Activated CD8-positive, alpha-beta T cell treated with anti-CD3 and anti-CD28 coated beads for 36 hours (primary cell): ENCODE data around the gene SYNJ1. TPM values are rescaled to one million over a fixed set of nuclear protein-coding genes. Genes with fewer than 3 reads are reported as not detected.

Source experiments
- ATAC-seq: fragments of 200-7000 bp; cut with Tn5 transposase; one replicate; pipeline ENCODE4 v1.10.0; 2021; ENCODE audit warnings: mild to moderate bottlenecking, moderate library complexity
- CTCF ChIA-PET: fragments of 350-600 bp; sonication (Branson Sonifier 250); formaldehyde crosslinking; loops from one replicate; lab custom pipeline; 2021; ENCODE audit warnings: antibody characterized with exemption; lab: Charles Lee
- POLR2A ChIA-PET: fragments of 350-600 bp; sonication (Branson Sonifier 250); formaldehyde crosslinking; loops from one replicate; lab custom pipeline; 2021; ENCODE audit warnings: antibody characterized with exemption; lab: Charles Lee
- DNase-seq: peaks from one replicate; pipeline ENCODE4 v3.0.0-alpha.2; 2020
- H3K27ac Mint-ChIP-seq: one replicate; pipeline ENCODE4 v1.8.0; 2021; ENCODE audit warnings: mild to moderate bottlenecking, mixed read lengths
- H3K27me3 Mint-ChIP-seq: one replicate; pipeline ENCODE4 v1.8.0; 2021; ENCODE audit warnings: mixed read lengths
- H3K36me3 Mint-ChIP-seq: one replicate; pipeline ENCODE4 v1.8.0; 2021; ENCODE audit warnings: low read depth, mixed read lengths
- H3K4me1 Mint-ChIP-seq: one replicate; pipeline ENCODE4 v1.8.0; 2021; ENCODE audit warnings: low read depth, mixed read lengths
- H3K4me3 Mint-ChIP-seq: one replicate; pipeline ENCODE4 v1.8.0; 2021; ENCODE audit warnings: mild to moderate bottlenecking, moderate library complexity, mixed read lengths
- H3K9me3 Mint-ChIP-seq: one replicate; pipeline ENCODE4 v1.8.0; 2021; ENCODE audit warnings: mixed read lengths
- CTCF ChIP-seq: fragments of 200-600 bp; IDR thresholded peaks from one replicate; pipeline ENCODE4 v1.8.0; 2022; ENCODE audit warnings: antibody characterized with exemption, mild to moderate bottlenecking
- intact Hi-C: fragments of 100-400 bp; cut with micrococcal nuclease; formaldehyde crosslinking; loops from one replicate; pipeline ENCODE4 v1.10.0; 2022
- total RNA-seq, 2 experiments: library from RNA; stranded (reverse); gene quantifications; one replicate each; pipeline ENCODE4 v1.2.3, GENCODE V29; 2021

SYNJ1 gene
- total RNA-seq, 2 experiments from 2014 or later = 8.7 to 10.9 TPM

- ChIA-PET POLR2A (interaction anchor here (0.6 to 3.6 kb wide), 15 partner anchors 9 to 631 kb away, joined by 3 to 51 read pairs (median 5); partner anchors contain the start of gene SYNJ1), CTCF (interaction anchor here (0.6 to 1.7 kb wide), 14 partner anchors 8 to 609 kb away, joined by 3 to 8 read pairs (median 4); partner anchors contain the start of gene SYNJ1)
- intact Hi-C loops = loop anchor here (5.0 kb wide), 1 partner anchor 44 kb away; the partner anchor contains the start of gene SYNJ1
- DNase-seq = peak; percentile 70
- no peaks in the 10 kb centered on the region for H3K9me3 Mint-ChIP-seq
- peak overlapping the region; percentile 94 for H3K27ac Mint-ChIP-seq
- H3K36me3 Mint-ChIP-seq = peaks cover 50% of the 10 kb centered on the region
- ATAC-seq = peak; percentile 31
- H3K4me1 Mint-ChIP-seq = peaks cover 51% of the 10 kb centered on the region
- no peaks in the 10 kb centered on the region for H3K27me3 Mint-ChIP-seq
- H3K4me3 Mint-ChIP-seq = peak overlapping the region; percentile 97
- no peak for TF ChIP-seq CTCF
Measured at GRCh38 chr21:32770871-32771523, 43.2 kb upstream of the SYNJ1 start.

GRCh38 chr21:32768530-32768929 is 40.7 kb upstream of the SYNJ1 start:
- intact Hi-C loops = no loop called here

GRCh38 chr21:32765058-32765457 is 37.2 kb upstream of the SYNJ1 start:
- Mint-ChIP-seq H3K27ac (peak overlapping the region; percentile 14), H3K4me1 (peaks cover 55% of the 10 kb centered on the region), H3K9me3 (no peaks in the 10 kb centered on the region), H3K27me3 (no peaks in the 10 kb centered on the region), H3K4me3 (no peak overlapping the region), H3K36me3 (peaks cover 81% of the 10 kb centered on the region)
- intact Hi-C loops = no loop called here
- ChIA-PET POLR2A (interaction anchor here (1.8 kb wide), 1 partner anchor 33 kb away, joined by 3 read pairs; no protein-coding TSS in a partner anchor), CTCF (no interaction called here)
- no peak for TF ChIP-seq CTCF
- DNase-seq = no peak
- ATAC-seq = no peak

More at GRCh38 chr21:32768530-32768929, 40.7 kb upstream of the SYNJ1 start:
- peaks cover 67% of the 10 kb centered on the region for H3K36me3 Mint-ChIP-seq
- CTCF ChIA-PET = no interaction called here
- H3K27me3 Mint-ChIP-seq = no peaks in the 10 kb centered on the region
- no peak for TF ChIP-seq CTCF
- peak overlapping the region; percentile 97 for H3K4me3 Mint-ChIP-seq
- ATAC-seq (no peak), DNase-seq (no peak)
- no peak overlapping the region for H3K27ac Mint-ChIP-seq
- POLR2A ChIA-PET = no interaction called here
- peaks cover 64% of the 10 kb centered on the region for H3K4me1 Mint-ChIP-seq
- no peaks in the 10 kb centered on the region for H3K9me3 Mint-ChIP-seq

GRCh38 chr21:32764186-32764585 is 36.4 kb upstream of the SYNJ1 start:
- TF ChIP-seq CTCF = no peak
- Mint-ChIP-seq H3K4me1 (peaks cover 48% of the 10 kb centered on the region), H3K36me3 (peaks cover 83% of the 10 kb centered on the region), H3K4me3 (no peak overlapping the region), H3K9me3 (no peaks in the 10 kb centered on the region), H3K27me3 (no peaks in the 10 kb centered on the region), H3K27ac (no peak overlapping the region)
- intact Hi-C loops = no loop called here
- POLR2A ChIA-PET = interaction anchor here (1.8 kb wide), 1 partner anchor 33 kb away, joined by 3 read pairs; no protein-coding TSS in a partner anchor
- CTCF ChIA-PET = no interaction called here
- DNase-seq (no peak), ATAC-seq (no peak)

- DNase-seq (no peak), ATAC-seq (no peak)
- Mint-ChIP-seq H3K27ac (no peak overlapping the region), H3K4me1 (peaks cover 13% of the 10 kb centered on the region), H3K9me3 (no peaks in the 10 kb centered on the region), H3K36me3 (peaks cover 64% of the 10 kb centered on the region), H3K27me3 (no peaks in the 10 kb centered on the region), H3K4me3 (no peak overlapping the region)
- intact Hi-C loops = no loop called here
- TF ChIP-seq CTCF = no peak
- ChIA-PET POLR2A (interaction anchor here (3.0 kb wide), 1 partner anchor 13 kb away, joined by 14 read pairs; the partner anchor contains the start of gene PAXBP1), CTCF (interaction anchor here (0.8 kb wide), 1 partner anchor 10 kb away, joined by 3 read pairs; no protein-coding TSS in a partner anchor)
Measured at GRCh38 chr21:32757804-32758203, 30.0 kb upstream of the SYNJ1 start.
